ENCODE data around the gene KRT9. TPM values are rescaled to one million over a fixed set of nuclear protein-coding genes. Genes with fewer than 3 reads are reported as not detected.

KRT9 gene
- total RNA-seq, 1 donor from 2014 or later = not detected

Other genes with a start within 250 kb of the KRT9 start
- not detected in 2 replicates for gene KRT33A, start 221.2 kb downstream of the KRT9 start, total RNA-seq
- not detected in 2 replicates for gene KRT33B, start 202.2 kb downstream of the KRT9 start, total RNA-seq
- gene KRT34, start 189.8 kb downstream of the KRT9 start, total RNA-seq = not detected in 2 replicates
- not detected in 2 replicates for gene KRT31, start 174.5 kb downstream of the KRT9 start, total RNA-seq
- gene KRT37, start 147.5 kb downstream of the KRT9 start, total RNA-seq = not detected in 2 replicates
- not detected in 2 replicates for gene KRT38, start 131.1 kb downstream of the KRT9 start, total RNA-seq
- gene KRT32, start 104.7 kb downstream of the KRT9 start, total RNA-seq = not detected in 2 replicates
- gene KRT35, start 90.9 kb downstream of the KRT9 start, total RNA-seq = not detected in 2 replicates
- gene KRT36, start 82.1 kb downstream of the KRT9 start, total RNA-seq = not detected in 2 replicates
- gene KRT13, start 66.4 kb downstream of the KRT9 start, total RNA-seq = not detected in 2 replicates
- not detected in 2 replicates for gene KRT15, start 53.2 kb downstream of the KRT9 start, total RNA-seq
- not detected in 2 replicates for gene KRT19, start 43.8 kb downstream of the KRT9 start, total RNA-seq
- not detected in 2 replicates for gene KRT14, start 14.8 kb upstream of the KRT9 start, total RNA-seq
- not detected in 2 replicates for gene KRT16, start 40.7 kb upstream of the KRT9 start, total RNA-seq
- 0.54 and 0.59 TPM in 2 replicates for gene KRT17, start 52.5 kb upstream of the KRT9 start, total RNA-seq
- gene EIF1, start 116.8 kb upstream of the KRT9 start, total RNA-seq = 833 and 842 TPM in 2 replicates
- gene GAST, start 140.3 kb upstream of the KRT9 start, total RNA-seq = not detected in 2 replicates
- gene HAP1, start 162.6 kb upstream of the KRT9 start, total RNA-seq = 0.05 TPM in 2 replicates
- gene JUP, start 214.7 kb upstream of the KRT9 start, total RNA-seq = 0.10 and 0.20 TPM in 2 replicates
- gene P3H4, start 239.9 kb upstream of the KRT9 start, total RNA-seq = 3.4 TPM in 2 replicates
- gene FKBP10, start 240.9 kb upstream of the KRT9 start, total RNA-seq = 0.51 TPM in 1 of 2 replicates, not detected in the other

Data from T-helper 1 cell treated with Interleukin-12 subunit alpha and Interleukin-12 subunit beta and Interleukin-4 antibody, amounts not matched to agents 30 ng/mL and 1 ng/mL, for 36 hours (primary cell).